ENCODE measurements around the gene HSD17B7.

HSD17B7 gene

GRCh38 chr1:162861101-162861500 is 70.6 kb downstream of the HSD17B7 start, which contains the start of gene CCDC190:
Gene CCDC190 (minus strand): TSS chr1:162861175. CDS start chr1:162859646, 1,529 bp downstream.
- Histone ChIP-seq H3K36me3 (ENCODE audit: insufficient read depth, low read length) (no peaks in the 10 kb centered on the region), H3K27me3 (ENCODE audit: insufficient read depth, low read length) (no peaks in the 10 kb centered on the region), H3K9ac (ENCODE audit: low read depth, low read length) (no peak within 1 kb of the TSS), H3K27ac (ENCODE audit: low read depth, low read length) (no peak within 1 kb of the TSS), H3K4me3 (ENCODE audit: low read length) (no peak within 1 kb of the TSS), H3K4me1 (ENCODE audit: insufficient read depth, low read length) (peaks cover 3% of the 10 kb centered on the region; the same call in 1 of the 2 replicates), H3K9me3 (ENCODE audit: insufficient read depth, low read depth, low read length) (no peaks in the 10 kb centered on the region)
- WGBS = 89% methylated on average over 4 of the region's 4 CpGs

GRCh38 chr1:162861625-162862024 is 71.1 kb downstream of the HSD17B7 start:
- H3K4me1 ChIP-seq (ENCODE audit: insufficient read depth, low read length) = peaks cover 3% of the 10 kb centered on the region; the same call in 1 of the 2 replicates
- WGBS = 94% methylated on average over 4 of the region's 5 CpGs
- no peaks in the 10 kb centered on the region for H3K27me3 ChIP-seq (ENCODE audit: insufficient read depth, low read length)
- H3K36me3 ChIP-seq (ENCODE audit: insufficient read depth, low read length) = no peaks in the 10 kb centered on the region
- no peak overlapping the region for H3K4me3 ChIP-seq (ENCODE audit: low read length)
- no peak overlapping the region for H3K9ac ChIP-seq (ENCODE audit: low read depth, low read length)
- no peaks in the 10 kb centered on the region for H3K9me3 ChIP-seq (ENCODE audit: insufficient read depth, low read depth, low read length)
- H3K27ac ChIP-seq (ENCODE audit: low read depth, low read length) = no peak overlapping the region

Data from HUES64 (cell line).